ENCODE measurements around the gene ACOT9. TPM values are rescaled to one million over a fixed set of nuclear protein-coding genes. Genes with fewer than 3 reads are reported as not detected.
"Not testable (repeated sequence)": the region's sequence is repeated elsewhere in the genome, so short reads cannot be mapped to it uniquely, and the experiment has no call there.

Gene ACOT9
- total and polyA plus RNA-seq, 12 donors: 18.4 to 58.3 (median 37.4) TPM

- peaks cover 4% of the 10 kb centered on the region for H3K27me3 ChIP-seq
- H3K36me3 ChIP-seq (replicated peaks in 1 of 2): peaks cover 0 to 4% of the 10 kb centered on the region in 2 donors
- no peak overlapping the region for H3K4me3 ChIP-seq
- WGBS, 4 donors: 24 to 81% (median 50%) methylated on average over 1 of the region's 1 CpG
- intact Hi-C loops (cut with DNase I): no loop called here
- TF ChIP-seq POLR2A (IDR thresholded peaks at IDR 0.05): no peak
- no peak for TF ChIP-seq CTCF (IDR thresholded peaks at IDR 0.05)
- no peak overlapping the region for H3K27ac ChIP-seq
- DNase-seq: no peak
- no peaks in the 10 kb centered on the region for H3K9me3 ChIP-seq (replicated peaks in 1 of 3)
- H3K4me1 ChIP-seq (replicated peaks in 1 of 2): peaks cover 0 to 3% of the 10 kb centered on the region in 2 donors
Measured at GRCh38 chrX:23661671-23662070, 81.4 kb downstream of the ACOT9 start.

GRCh38 chrX:23660766-23661132 lies 82.3 kb downstream of the ACOT9 start:
- Histone ChIP-seq H3K36me3 (replicated peaks in 1 of 2) (peaks cover 0 to 4% of the 10 kb centered on the region in 2 donors), H3K27me3 (peaks cover 4% of the 10 kb centered on the region), H3K27ac (no peak overlapping the region), H3K4me1 (replicated peaks in 1 of 2) (peaks cover 0 to 3% of the 10 kb centered on the region in 2 donors), H3K9me3 (replicated peaks in 1 of 3) (no peaks in the 10 kb centered on the region), H3K4me3 (no peak overlapping the region)
- no peak for DNase-seq
- intact Hi-C loops (cut with DNase I): no loop called here
- WGBS, 4 donors: 93 to 100% (median 99%) methylated on average over 2 of the region's 2 CpGs
- no peak for TF ChIP-seq POLR2A (IDR thresholded peaks at IDR 0.05)
- no peak for TF ChIP-seq CTCF (IDR thresholded peaks at IDR 0.05)

GRCh38 chrX:23660083-23660765 lies 82.9 kb downstream of the ACOT9 start:
- DNase-seq; H3K4me1 ChIP-seq (replicated peaks in 1 of 2); intact Hi-C loops (cut with DNase I); H3K9me3 ChIP-seq (replicated peaks in 1 of 3); H3K4me3 ChIP-seq; H3K36me3 ChIP-seq (replicated peaks in 1 of 2); H3K27ac ChIP-seq; H3K27me3 ChIP-seq: not testable (repeated sequence)
- WGBS, 4 donors: 48 to 73% (median 67%) methylated on average over 2 to 8 of the region's 8 CpGs

GRCh38 chrX:23659339-23659738 lies 83.7 kb downstream of the ACOT9 start:
- Histone ChIP-seq H3K9me3 (replicated peaks in 1 of 3) (no peaks in the 10 kb centered on the region), H3K4me1 (replicated peaks in 1 of 2) (peaks cover 0 to 3% of the 10 kb centered on the region in 2 donors), H3K36me3 (replicated peaks in 1 of 2) (peaks cover 0 to 4% of the 10 kb centered on the region in 2 donors), H3K27ac (no peak overlapping the region), H3K4me3 (no peak overlapping the region), H3K27me3 (peaks cover 4% of the 10 kb centered on the region)
- no peak for DNase-seq
- WGBS, 4 donors: 72 to 95% (median 87%) methylated on average over 4 of the region's 4 CpGs
- intact Hi-C loops (cut with DNase I): no loop called here
- TF ChIP-seq POLR2A (IDR thresholded peaks at IDR 0.05) (no peak), CTCF (IDR thresholded peaks at IDR 0.05) (no peak)

GRCh38 chrX:23656684-23657083 lies 86.4 kb downstream of the ACOT9 start:
- intact Hi-C loops (cut with DNase I): no loop called here
- Histone ChIP-seq H3K27ac (peak overlapping the region in 1 of 5 donors; percentile 35), H3K27me3 (peaks cover 4% of the 10 kb centered on the region), H3K4me3 (no peak overlapping the region), H3K4me1 (replicated peaks in 1 of 2) (no peaks in the 10 kb centered on the region), H3K9me3 (replicated peaks in 1 of 3) (no peaks in the 10 kb centered on the region), H3K36me3 (replicated peaks in 1 of 2) (no peaks in the 10 kb centered on the region)
- TF ChIP-seq CTCF (IDR thresholded peaks at IDR 0.05): no peak
- DNase-seq: peak in 3 of 7 donors; percentile 13 to 63 (median 33)
- WGBS, 4 donors: 42 to 72% (median 64%) methylated on average over 2 to 3 of the region's 3 CpGs
